Fibroblast of upper back skin (primary cell): ENCODE results near the gene LATS2.
A peak's percentile ranks its signal among the peaks of the same experiment; 100 is the strongest.

Source experiments
- DNase-seq: peaks from one replicate; pipeline ENCODE4 v3.0.0-alpha.2; 2013

LATS2 gene

DNA sequence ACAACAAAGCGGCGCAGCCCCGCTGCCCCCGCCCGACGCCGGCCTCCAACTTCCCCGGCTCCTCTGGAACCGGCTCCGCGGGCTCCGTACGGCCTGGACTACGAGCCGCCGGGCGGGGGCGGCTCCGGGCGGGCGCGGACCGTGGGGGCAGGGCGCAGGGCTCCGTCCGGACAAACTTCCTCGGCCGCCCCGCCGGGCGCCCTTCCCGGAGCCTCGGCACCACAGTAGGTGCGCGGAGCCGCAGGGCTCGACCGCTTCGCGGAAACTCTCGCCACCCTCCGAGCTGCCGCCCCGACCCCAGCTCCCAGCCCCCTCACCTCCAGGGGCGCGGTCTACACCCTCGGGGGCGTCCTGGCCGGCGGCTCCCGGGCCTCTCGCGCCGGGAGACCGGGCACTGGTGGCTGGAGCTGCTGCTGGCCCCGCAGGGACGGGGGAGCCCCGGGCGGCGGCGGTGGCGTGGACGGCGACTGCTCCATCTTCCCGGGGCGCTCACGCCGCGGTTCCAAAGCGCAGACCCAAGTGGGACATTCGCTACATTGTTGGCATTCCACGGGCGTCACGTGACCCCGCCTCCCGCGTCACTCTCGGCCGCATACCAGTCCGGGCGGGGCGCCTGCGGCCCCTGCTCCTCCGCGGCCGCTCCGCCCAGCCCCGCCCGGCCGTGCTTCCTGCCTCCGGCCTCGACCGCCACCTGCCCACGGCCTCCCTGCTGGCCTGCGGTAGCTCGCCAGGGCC lies at the start of gene LATS2:
TSS of gene LATS2 (minus strand) at position 558 of the 735 bp plus-strand sequence. CDS start 15,560 bp downstream, outside the sequence.
- peak; percentile 95 for DNase-seq

GRCh38 chr13:21109168-21109567 lies 47.8 kb upstream of the LATS2 start:
- DNase-seq, result no peak

DNA sequence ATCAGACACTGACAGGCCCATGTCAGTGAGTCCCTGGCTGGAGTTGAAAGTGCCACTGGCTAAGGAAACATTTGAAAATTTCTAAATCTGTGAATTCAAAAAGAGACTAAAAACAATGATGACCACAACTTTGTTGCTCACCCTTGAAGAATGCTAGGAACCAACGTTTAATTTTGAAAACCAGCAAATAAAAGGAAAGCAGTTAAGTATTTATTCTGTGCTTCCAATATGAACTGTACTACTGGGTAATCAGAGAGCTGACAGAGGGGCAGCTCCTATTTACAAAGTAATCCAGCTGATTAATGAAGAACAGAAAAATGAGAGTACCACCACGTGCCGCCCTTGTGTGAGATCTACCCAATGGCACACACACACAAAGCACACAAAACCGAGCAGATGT lies 44.7 kb upstream of the LATS2 start:
- peak; percentile 63 for DNase-seq

DNA sequence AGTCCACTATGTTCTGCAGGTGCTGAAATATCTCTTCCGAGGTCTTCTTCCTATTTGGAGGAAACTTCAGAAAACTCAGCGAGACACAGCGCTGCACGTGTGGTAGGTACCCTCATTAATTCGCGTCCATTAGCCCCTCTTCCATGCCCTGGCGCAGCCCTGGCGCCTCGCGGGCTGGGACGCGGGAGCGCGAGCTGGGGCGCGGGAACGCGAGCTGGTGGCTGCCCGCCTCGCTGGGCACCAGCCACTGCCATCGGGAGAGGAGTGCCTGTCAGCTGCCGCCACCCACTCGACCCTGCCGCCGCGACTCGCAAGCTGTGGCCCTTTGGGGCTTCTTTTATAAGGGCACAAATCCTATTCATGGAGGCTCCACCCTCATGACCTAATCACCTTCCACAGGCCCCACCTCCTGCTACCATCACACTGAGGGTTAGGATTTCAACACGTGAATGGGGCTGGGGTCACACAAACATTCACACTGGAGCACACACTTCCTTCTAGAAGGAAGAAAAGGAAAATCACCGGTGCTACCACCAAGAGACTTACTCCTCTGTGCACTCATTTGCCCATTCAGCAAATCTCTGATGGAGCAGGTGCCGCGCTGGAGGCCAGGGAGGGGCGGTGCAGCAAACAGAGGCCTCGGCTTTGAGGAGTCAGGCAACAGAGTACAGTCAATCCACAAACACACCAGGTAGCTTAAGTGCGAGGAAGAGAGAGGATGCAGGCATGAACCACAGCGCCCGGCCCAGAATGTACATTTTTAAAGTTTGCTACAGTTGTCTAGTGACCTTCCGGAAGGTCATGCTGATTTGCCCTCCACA lies 43.0 kb upstream of the LATS2 start:
- DNase-seq, result no peak

GRCh38 chr13:21101865-21102576 lies 40.6 kb upstream of the LATS2 start:
- DNase-seq, result no peak

DNA sequence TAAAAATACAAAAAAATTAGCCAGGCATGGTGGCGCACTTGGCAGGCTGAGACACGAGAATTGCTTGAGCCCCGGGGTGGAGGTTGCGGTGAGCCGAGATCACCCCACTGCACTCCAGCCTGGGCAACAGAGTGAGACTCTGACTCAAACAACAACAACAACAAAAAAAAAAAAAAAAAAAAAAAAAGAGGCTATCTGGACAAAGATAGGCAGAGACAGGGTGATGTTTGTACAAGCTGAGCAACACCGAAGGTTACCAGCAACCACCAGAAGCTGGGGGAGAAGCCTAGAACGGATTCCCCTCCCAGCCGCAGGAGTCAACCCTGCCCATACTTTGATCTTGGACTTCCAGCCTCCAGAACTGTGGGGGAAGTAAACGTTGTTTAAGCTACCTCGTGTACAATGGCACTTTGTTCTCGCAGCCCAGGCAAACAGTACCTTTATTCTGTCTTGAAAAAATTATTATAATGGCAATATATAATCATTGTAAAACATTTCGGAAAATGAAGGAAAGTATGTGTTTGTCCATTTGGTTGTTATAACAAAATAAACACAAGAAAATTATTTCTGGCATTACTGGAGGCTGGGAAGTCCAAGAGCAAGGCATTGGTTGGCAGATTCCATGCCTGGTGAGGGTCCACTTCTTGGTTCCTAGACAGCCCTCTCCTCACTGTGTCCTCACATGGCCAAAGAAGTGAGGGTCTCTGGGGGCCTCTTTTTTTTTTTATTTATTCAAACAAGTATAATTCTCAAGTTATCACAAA lies 39.8 kb upstream of the LATS2 start:
- no peak for DNase-seq

DNA sequence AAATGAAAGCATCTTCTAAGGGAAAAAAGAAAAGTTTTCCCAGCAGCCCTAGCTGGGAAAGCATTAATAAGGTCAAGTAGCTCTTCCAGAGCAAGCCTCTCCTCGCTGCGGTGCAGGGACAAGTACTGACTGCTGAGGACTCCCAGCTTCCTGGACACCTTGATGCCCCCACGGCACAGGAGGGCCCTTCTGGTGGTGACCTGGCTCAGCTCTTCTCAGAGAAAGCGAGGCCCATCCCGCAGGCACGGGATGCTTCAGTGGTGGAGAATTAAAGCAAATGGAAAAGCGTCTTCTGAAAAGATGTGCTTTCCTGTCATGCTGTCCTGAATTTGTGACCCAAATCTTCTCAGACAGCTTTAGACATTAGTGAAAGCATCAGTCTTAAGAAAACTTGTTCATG lies 38.8 kb upstream of the LATS2 start:
- no peak for DNase-seq

- DNase-seq, result no peak
These were observed 33.9 kb upstream of the LATS2 start for GRCh38 chr13:21095311-21095710.

GRCh38 chr13:21089830-21090229 lies 28.4 kb upstream of the LATS2 start:
- DNase-seq, result no peak

GRCh38 chr13:21088534-21088933 lies 27.1 kb upstream of the LATS2 start:
- DNase-seq, result no peak

DNA sequence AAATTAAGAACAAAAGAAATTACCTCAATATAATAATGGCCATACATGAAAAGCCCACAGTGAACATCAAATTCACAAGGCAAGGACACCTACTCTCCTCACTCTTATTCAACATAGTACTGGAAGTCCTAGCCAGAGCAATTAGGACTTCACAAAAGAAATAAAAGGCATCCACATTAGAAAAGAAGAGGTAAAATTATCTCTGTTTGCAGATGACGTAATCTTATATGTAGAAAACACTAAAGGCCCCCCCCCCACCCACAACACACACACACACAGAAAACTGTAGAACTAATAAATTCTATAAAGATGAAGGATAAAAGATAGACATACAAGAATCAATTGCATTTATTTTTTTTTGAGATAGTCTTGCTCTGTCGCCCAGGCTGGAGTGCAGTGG lies 25.5 kb upstream of the LATS2 start:
- no peak for DNase-seq

DNA sequence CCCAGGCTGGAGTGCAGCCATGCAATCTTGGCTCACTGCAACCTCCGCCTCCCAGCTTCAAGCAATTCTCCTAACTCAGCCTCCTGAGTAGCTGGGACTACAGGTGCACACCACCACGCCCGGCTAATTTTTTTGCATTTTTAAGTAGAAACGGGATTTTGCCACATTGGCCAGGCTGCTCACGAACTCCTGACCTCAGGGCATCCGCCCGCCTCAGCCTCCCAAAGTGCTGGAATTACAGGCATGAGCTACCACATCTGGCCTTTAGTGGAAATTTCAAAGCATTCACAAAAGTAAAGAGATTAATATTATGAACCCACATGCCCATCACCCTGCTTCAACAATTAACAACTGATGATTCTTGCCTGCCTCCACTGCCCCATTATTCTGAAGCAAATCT lies 20.5 kb upstream of the LATS2 start:
- DNase-seq, result no peak

GRCh38 chr13:21080593-21080891 lies 19.2 kb upstream of the LATS2 start:
- DNase-seq, result no peak

GRCh38 chr13:21079761-21080592 lies 18.6 kb upstream of the LATS2 start:
- peak; percentile 87 for DNase-seq

GRCh38 chr13:21079221-21079620 lies 17.8 kb upstream of the LATS2 start:
- peak; percentile 64 for DNase-seq

DNA sequence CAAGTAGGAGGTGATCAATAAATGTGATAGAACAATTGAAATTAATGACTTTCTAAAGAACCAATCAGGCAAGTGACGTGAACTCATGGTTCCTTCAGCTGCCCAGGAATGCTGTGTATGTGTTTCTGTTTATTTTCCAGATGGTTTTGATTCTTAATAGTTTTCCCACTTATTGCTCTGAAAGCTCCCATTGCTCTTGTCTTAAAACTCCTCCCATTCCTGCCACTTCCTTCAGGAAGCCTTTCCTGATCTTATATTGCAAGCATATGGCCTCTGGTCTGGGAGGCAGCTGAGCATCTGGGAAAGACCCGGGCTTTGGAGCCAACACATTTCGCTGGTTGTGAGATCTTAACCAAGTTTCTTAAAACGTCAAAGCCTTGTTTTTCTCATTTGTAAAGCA lies 17.1 kb upstream of the LATS2 start:
- peak; percentile 65 for DNase-seq

GRCh38 chr13:21077788-21078353 lies 16.5 kb upstream of the LATS2 start:
- DNase-seq, result no peak

- no peak for DNase-seq
These were observed 15.8 kb upstream of the LATS2 start for GRCh38 chr13:21077076-21077787.

GRCh38 chr13:21076253-21076652 lies 14.9 kb upstream of the LATS2 start:
- no peak for DNase-seq

GRCh38 chr13:21075379-21076249 lies 14.2 kb upstream of the LATS2 start:
- DNase-seq, result peak; percentile 17
